Thyroid gland (tissue), 4 donors: Measurements from ENCODE around the gene GSTA3.

ENCODE experiments used
- CTCF ChIP-seq, 6 experiments: fragments of 200-600 bp in 3 of 6; fragments of 450-650 bp in 3 of 6; sonication (generic) in 3 of 6; IDR thresholded peaks; one replicate each; pipeline ENCODE4 v1.5.1; 2016 to 2019; ENCODE audit warnings: antibody characterized with exemption in 6 of 6, mild to moderate bottlenecking in 2 of 6, inconsistent platforms in 1 of 6, moderate library complexity in 1 of 6
- POLR2A ChIP-seq, 2 donors: fragments of 450-650 bp; IDR thresholded peaks; one replicate each; pipeline ENCODE4 v1.6.1; 2017; ENCODE audit warnings: antibody characterized with exemption in 2 of 2, mild to moderate bottlenecking in 2 of 2, moderate library complexity in 1 of 2

- TF ChIP-seq CTCF (IDR thresholded peaks at IDR 0.05) (no peak), POLR2A (IDR thresholded peaks at IDR 0.05) (no peak)
Measured at GRCh38 chr6:52942221-52942620, 32.7 kb upstream of the GSTA3 start.
